ENCODE measurements around the gene NUDT21.

The NUDT21 gene

GRCh38 chr16:56466344-56466743, 15.2 kb upstream of the NUDT21 start:
- in situ Hi-C loops (cut with HindIII; ENCODE audit: low sequenced_read_pairs) = no loop called here
- no peak overlapping the region for H3K4me3 ChIP-seq (ENCODE audit: low read depth, low read length)
- DNase-seq (ENCODE audit: low read depth) = no peak
- TF ChIP-seq, protein P1, sequence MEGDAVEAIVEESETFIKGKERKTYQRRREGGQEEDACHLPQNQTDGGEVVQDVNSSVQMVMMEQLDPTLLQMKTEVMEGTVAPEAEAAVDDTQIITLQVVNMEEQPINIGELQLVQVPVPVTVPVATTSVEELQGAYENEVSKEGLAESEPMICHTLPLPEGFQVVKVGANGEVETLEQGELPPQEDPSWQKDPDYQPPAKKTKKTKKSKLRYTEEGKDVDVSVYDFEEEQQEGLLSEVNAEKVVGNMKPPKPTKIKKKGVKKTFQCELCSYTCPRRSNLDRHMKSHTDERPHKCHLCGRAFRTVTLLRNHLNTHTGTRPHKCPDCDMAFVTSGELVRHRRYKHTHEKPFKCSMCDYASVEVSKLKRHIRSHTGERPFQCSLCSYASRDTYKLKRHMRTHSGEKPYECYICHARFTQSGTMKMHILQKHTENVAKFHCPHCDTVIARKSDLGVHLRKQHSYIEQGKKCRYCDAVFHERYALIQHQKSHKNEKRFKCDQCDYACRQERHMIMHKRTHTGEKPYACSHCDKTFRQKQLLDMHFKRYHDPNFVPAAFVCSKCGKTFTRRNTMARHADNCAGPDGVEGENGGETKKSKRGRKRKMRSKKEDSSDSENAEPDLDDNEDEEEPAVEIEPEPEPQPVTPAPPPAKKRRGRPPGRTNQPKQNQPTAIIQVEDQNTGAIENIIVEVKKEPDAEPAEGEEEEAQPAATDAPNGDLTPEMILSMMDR (IDR thresholded peaks at IDR 0.05; ENCODE audit: low read depth, low read length, missing control alignments) = no peak

- DNase-seq (ENCODE audit: low read depth) = no peak
- in situ Hi-C loops (cut with HindIII; ENCODE audit: low sequenced_read_pairs) = no loop called here
- TF ChIP-seq, protein P1 (IDR thresholded peaks at IDR 0.05; ENCODE audit: low read depth, low read length, missing control alignments) = no peak
- no peak overlapping the region for H3K4me3 ChIP-seq (ENCODE audit: low read depth, low read length)
Measured at GRCh38 chr16:56463153-56463552, 12.0 kb upstream of the NUDT21 start.

DNA sequence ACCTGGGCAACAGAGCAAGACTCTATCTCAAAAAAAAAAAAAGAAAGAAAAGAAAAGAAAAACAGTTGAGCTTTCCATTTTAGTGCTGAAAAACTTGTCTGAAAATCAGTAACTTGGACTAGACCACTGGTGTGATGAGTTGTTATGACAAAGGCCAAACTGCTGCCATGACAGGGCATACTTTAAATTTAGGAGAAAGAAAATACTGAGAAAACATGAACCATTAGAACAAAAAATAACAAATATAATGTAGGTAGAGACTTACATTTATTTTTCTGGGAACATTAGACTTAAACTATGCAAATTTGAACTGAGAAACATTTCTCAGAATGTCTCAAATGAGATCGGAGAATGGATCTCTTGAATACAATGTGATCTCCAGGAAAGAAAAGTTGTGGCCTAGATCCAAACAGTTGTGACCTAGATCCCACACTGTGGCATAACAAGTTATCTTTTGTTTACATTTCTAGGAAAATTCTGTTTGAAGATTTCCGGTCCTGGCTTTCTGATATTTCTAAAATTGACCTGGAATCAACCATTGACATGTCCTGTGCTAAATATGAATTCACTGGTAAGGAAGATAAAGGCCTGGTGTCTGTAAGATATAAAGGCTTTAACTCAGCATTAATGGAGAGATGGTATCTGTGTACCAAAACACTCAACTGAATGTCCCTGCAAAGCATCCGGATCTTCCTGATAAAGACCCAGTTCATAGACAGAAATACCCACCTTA, 11.1 kb upstream of the NUDT21 start:
- no peak for DNase-seq (ENCODE audit: low read depth)
- in situ Hi-C loops (cut with HindIII; ENCODE audit: low sequenced_read_pairs) = no loop called here
- TF ChIP-seq, protein P1 (IDR thresholded peaks at IDR 0.05; ENCODE audit: low read depth, low read length, missing control alignments) = no peak
- H3K4me3 ChIP-seq (ENCODE audit: low read depth, low read length) = no peak overlapping the region

- no peak overlapping the region for H3K4me3 ChIP-seq (ENCODE audit: low read depth, low read length)
- in situ Hi-C loops (cut with HindIII; ENCODE audit: low sequenced_read_pairs) = no loop called here
- no peak for DNase-seq (ENCODE audit: low read depth)
- TF ChIP-seq, protein P1 (IDR thresholded peaks at IDR 0.05; ENCODE audit: low read depth, low read length, missing control alignments) = no peak
Measured at GRCh38 chr16:56460101-56460500, 9.0 kb upstream of the NUDT21 start.

DNA sequence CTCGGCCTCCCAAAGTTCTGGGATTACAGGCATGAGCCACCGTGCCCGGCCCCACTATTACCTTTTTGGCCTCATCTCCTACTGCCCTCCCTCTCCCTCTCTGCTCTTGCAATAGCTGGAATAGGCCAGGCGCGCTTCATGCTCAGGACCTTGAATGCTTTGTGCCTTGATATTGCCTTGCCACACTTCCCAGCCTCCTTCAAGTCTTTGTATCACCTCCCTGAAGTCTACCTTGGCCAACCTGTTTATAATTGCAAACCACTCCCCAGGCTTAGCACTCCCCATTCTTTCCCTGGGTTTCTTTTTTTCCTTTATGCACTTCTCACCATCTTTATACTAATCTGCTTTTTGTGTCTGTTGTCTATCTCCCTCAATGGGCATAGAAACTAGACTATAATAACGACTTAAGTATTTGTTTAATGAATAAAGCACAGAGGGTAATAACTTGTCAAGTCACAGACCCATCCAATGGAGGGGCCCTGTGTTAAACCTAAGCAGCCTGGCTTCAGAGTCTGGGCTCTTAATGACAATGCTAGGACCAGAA, 6.9 kb upstream of the NUDT21 start:
- no peak for DNase-seq (ENCODE audit: low read depth)
- TF ChIP-seq, protein P1 (IDR thresholded peaks at IDR 0.05; ENCODE audit: low read depth, low read length, missing control alignments) = no peak
- in situ Hi-C loops (cut with HindIII; ENCODE audit: low sequenced_read_pairs) = no loop called here
- no peak overlapping the region for H3K4me3 ChIP-seq (ENCODE audit: low read depth, low read length)

DNA sequence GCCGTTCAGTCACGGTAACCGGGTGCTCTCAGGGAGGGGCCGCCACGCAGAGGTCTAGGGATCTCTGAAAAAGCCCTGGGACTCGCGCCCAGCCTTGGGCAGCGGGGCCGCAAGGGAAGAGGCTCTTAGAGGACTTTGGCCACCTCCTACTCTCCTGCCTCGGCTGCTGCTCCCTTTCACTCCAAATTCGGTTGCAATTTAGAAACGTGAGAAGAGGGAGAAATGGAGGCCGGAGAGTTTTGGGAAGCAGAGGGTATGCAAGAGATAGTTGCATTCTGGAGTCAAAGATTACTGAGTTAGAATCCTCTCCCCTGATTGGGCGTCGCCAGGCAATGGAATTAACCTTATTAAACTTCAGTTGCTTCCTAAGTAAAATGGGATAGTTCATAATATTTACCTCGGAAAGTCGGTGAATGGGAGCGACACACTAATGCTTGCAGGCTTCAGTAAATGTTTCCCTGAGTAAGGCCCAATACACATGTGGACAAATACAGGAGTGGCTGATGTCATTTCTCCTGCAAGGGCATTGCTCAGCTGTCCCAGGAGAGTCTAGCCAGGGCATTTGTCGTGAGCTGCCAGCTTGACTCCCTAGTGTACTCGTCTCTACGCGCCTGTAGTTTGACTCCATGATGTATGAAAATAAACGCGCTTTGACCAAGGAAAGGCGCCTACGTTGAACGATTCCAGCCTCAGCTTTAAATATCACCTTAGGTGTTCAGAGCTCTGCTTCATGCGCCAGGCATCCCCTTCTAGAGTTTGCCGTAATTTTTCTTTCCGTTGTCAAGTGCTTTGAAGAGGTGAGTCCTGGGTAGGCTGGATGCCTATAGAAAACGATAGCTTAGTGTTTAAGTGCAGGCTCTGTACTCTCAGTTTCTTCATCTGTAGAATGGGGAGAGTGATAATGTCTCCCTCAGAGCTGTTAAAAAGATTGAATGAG, 889 bp upstream of the NUDT21 start:
- DNase-seq (ENCODE audit: low read depth) = no peak
- TF ChIP-seq, protein P1 (IDR thresholded peaks at IDR 0.05; ENCODE audit: low read depth, low read length, missing control alignments) = no peak
- peak overlapping the region; percentile 80 for H3K4me3 ChIP-seq (ENCODE audit: low read depth, low read length)
- in situ Hi-C loops (cut with HindIII; ENCODE audit: low sequenced_read_pairs) = no loop called here

Measured in astrocyte of the cerebellum (primary cell).